OCI-LY3 (cell line): ENCODE measurements around the gene ESYT1.

ENCODE experiments used
- EZH2phosphoT487 ChIP-seq: fragments of 200-600 bp; shearing (Covaris generic); IDR thresholded peaks from 2 replicates; pipeline ENCODE4 v1.6.1; 2018; ENCODE audit warnings: antibody characterized with exemption, mixed run types, low read depth
- TF ChIP-seq, protein P1 (sequence below): fragments of 200-600, 300-600 bp; sonication (generic); IDR thresholded peaks from 2 replicates; pipeline ENCODE4 v1.5.1; 2014; ENCODE audit warnings: antibody characterized with exemption, low read length, low read depth

- TF ChIP-seq, protein P1, sequence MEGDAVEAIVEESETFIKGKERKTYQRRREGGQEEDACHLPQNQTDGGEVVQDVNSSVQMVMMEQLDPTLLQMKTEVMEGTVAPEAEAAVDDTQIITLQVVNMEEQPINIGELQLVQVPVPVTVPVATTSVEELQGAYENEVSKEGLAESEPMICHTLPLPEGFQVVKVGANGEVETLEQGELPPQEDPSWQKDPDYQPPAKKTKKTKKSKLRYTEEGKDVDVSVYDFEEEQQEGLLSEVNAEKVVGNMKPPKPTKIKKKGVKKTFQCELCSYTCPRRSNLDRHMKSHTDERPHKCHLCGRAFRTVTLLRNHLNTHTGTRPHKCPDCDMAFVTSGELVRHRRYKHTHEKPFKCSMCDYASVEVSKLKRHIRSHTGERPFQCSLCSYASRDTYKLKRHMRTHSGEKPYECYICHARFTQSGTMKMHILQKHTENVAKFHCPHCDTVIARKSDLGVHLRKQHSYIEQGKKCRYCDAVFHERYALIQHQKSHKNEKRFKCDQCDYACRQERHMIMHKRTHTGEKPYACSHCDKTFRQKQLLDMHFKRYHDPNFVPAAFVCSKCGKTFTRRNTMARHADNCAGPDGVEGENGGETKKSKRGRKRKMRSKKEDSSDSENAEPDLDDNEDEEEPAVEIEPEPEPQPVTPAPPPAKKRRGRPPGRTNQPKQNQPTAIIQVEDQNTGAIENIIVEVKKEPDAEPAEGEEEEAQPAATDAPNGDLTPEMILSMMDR, result no peak
- TF ChIP-seq EZH2phosphoT487, result no peak
These were observed 24.9 kb upstream of the ESYT1 start for GRCh38 chr12:56103066-56103711.
